KMS-11 (cell line): ENCODE data around the gene TMOD1.

ENCODE experiments used
- H2AFZ ChIP-seq: fragments of 200-600 bp; sonication (generic); 2 replicates; pipeline ENCODE4 v1.6.1; 2016; ENCODE audit warnings: antibody characterized with exemption, mixed run types, low read depth
- H3K27ac ChIP-seq: fragments of 200-600 bp; sonication (generic); 2 replicates; pipeline ENCODE4 v1.6.1; 2016; ENCODE audit warnings: mild to moderate bottlenecking, mixed run types
- H3K27me3 ChIP-seq: fragments of 200-600 bp; sonication (generic); 2 replicates; pipeline ENCODE4 v1.6.1; 2017; ENCODE audit warnings: mild to moderate bottlenecking, low read depth, mixed run types, moderate library complexity; ENCODE audit not compliant: insufficient read depth
- H3K36me3 ChIP-seq: fragments of 200-600 bp; sonication (generic); 2 replicates; pipeline ENCODE4 v1.6.1; 2017; ENCODE audit warnings: mild to moderate bottlenecking, mixed run types; ENCODE audit not compliant: insufficient read depth
- H3K4me1 ChIP-seq: fragments of 200-600 bp; sonication (generic); 2 replicates; pipeline ENCODE4 v1.6.1; 2016; ENCODE audit warnings: mild to moderate bottlenecking, low read depth, mixed run types; ENCODE audit not compliant: poor library complexity, severe bottlenecking
- H3K4me2 ChIP-seq: fragments of 200-600 bp; sonication (generic); 2 replicates; pipeline ENCODE4 v1.7.0; 2016; ENCODE audit warnings: mild to moderate bottlenecking, mixed run types
- H3K4me3 ChIP-seq: fragments of 200-600 bp; sonication (generic); IDR thresholded peaks from 2 replicates; pipeline ENCODE4 v1.6.1; 2017; ENCODE audit warnings: low read depth, low read length, mixed read lengths; ENCODE audit not compliant: insufficient read depth
- H3K79me2 ChIP-seq: fragments of 200-600 bp; sonication (generic); 2 replicates; pipeline ENCODE4 v1.6.1; 2016; ENCODE audit warnings: low read depth, mixed run types; ENCODE audit not compliant: insufficient read depth
- H3K9ac ChIP-seq: fragments of 200-600 bp; sonication (generic); 2 replicates; pipeline ENCODE4 v1.6.1; 2016; ENCODE audit warnings: mild to moderate bottlenecking, mixed run types
- H4K20me1 ChIP-seq: fragments of 200-600 bp; sonication (generic); 2 replicates; pipeline ENCODE4 v1.6.1; 2016; ENCODE audit warnings: mild to moderate bottlenecking, mixed run types; ENCODE audit not compliant: insufficient read depth
- TF ChIP-seq, protein P1 (sequence below): fragments of 200-600 bp; sonication (generic); conservative IDR thresholded peaks from 2 replicates; pipeline ENCODE4 v1.6.1; 2017; ENCODE audit warnings: low read depth, mild to moderate bottlenecking, antibody characterized with exemption, low read length, moderate library complexity, mixed read lengths

TMOD1 gene

DNA sequence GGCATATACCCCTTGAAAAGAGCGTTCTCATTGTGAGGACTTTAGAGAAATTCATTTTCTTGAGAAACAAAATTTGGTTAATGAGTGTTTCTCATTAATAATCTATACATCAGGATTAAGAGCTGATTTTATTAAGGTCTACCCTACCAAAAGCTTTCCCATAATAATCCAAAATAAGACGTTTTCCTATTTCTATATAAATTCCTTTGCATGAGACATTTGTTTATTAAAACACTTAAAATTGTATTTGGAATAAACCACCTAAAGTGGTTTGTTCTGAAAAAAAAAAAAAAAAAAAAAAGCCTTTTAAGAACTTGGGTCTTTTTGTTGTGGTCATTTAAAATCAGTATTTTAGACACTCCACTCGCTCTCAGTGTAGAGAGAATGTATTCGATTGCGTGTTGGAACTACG lies 695 bp upstream of the TMOD1 start:
- no peaks in the 10 kb centered on the region; the same call in 1 of the 2 replicates for H3K27me3 ChIP-seq
- peaks cover 24% of the 10 kb centered on the region for H3K4me1 ChIP-seq
- H3K27ac ChIP-seq, result peak overlapping the region; percentile 21; the same call in 1 of the 2 replicates
- no peak overlapping the region for H3K9ac ChIP-seq
- H3K4me3 ChIP-seq, result no peak overlapping the region
- 0 out of 2 replicates have a peak, but pooled peaks cover 4% of the 10 kb centered on the region for H3K79me2 ChIP-seq
- no peaks in the 10 kb centered on the region for H3K36me3 ChIP-seq
- H3K4me2 ChIP-seq, result peak overlapping the region; percentile 56
- H4K20me1 ChIP-seq, result no peaks in the 10 kb centered on the region
- TF ChIP-seq, protein P1, sequence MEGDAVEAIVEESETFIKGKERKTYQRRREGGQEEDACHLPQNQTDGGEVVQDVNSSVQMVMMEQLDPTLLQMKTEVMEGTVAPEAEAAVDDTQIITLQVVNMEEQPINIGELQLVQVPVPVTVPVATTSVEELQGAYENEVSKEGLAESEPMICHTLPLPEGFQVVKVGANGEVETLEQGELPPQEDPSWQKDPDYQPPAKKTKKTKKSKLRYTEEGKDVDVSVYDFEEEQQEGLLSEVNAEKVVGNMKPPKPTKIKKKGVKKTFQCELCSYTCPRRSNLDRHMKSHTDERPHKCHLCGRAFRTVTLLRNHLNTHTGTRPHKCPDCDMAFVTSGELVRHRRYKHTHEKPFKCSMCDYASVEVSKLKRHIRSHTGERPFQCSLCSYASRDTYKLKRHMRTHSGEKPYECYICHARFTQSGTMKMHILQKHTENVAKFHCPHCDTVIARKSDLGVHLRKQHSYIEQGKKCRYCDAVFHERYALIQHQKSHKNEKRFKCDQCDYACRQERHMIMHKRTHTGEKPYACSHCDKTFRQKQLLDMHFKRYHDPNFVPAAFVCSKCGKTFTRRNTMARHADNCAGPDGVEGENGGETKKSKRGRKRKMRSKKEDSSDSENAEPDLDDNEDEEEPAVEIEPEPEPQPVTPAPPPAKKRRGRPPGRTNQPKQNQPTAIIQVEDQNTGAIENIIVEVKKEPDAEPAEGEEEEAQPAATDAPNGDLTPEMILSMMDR, result no peak
- H2AFZ ChIP-seq, result peak overlapping the region; percentile 46; the same call in 1 of the 2 replicates

DNA sequence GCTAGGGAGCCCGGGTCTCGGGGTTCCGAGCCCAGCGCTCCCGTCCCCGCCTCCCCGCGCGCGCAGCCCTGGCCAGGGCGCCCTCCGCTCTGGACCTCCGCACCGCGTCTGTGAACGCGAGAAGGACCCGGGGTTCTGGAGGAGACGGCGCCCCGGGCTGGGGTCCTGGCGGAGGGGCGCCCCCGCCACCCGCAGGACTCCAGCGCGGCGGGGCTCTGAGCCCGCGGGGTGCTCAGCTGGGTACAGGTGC lies 431 bp downstream of the TMOD1 start:
- peak overlapping the region; percentile 29; the same call in 1 of the 2 replicates for H3K27ac ChIP-seq
- no peak overlapping the region for H3K4me3 ChIP-seq
- peak overlapping the region; percentile 96 for H3K4me2 ChIP-seq
- peak overlapping the region; percentile 47; the same call in 1 of the 2 replicates for H3K9ac ChIP-seq
- H2AFZ ChIP-seq, result peak overlapping the region; percentile 70
- peaks cover 24% of the 10 kb centered on the region for H3K4me1 ChIP-seq
- 0 out of 2 replicates have a peak, but pooled peaks cover 4% of the 10 kb centered on the region for H3K79me2 ChIP-seq
- no peaks in the 10 kb centered on the region for H3K36me3 ChIP-seq
- H3K27me3 ChIP-seq, result no peaks in the 10 kb centered on the region; the same call in 1 of the 2 replicates
- H4K20me1 ChIP-seq, result no peaks in the 10 kb centered on the region
- TF ChIP-seq, protein P1, result no peak

DNA sequence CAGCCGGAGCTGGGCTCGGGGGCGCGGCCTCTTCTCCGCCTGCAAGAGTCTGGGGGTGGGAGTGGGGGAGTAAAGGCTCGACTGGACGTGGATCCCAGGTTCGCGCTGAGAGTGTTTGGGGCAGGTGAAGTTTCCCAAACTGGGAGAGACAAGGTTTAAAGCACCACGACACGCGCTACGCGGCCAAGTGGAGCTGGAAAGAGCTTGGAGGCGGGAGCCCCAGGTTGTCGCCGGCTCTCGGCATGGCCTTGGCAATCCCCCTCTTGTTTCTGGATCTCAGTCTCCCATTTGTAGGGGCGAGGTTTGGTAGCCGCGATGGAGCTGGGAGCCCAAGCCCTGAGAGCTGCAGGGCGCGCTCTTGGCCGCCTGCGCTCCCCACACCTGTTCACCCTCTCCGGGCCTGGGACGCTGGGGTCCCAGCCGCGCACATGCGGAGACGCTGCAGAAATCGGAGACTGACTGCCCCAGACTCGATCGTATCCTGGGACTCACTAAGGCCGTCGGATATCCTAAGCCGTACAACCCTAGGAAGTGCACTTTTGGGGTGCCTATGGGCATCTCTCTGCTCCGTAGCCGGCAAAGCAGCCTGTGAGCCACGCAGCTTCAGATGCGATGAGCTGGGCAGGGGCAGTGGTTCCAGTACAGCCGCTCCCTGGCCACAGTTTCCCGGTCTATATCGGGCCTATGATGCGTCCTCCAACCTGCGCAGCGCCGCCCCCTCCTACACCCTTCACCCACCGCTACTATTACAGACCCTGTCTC lies 937 bp downstream of the TMOD1 start:
- Histone ChIP-seq H4K20me1 (no peaks in the 10 kb centered on the region), H3K4me3 (no peak overlapping the region), H3K79me2 (0 out of 2 replicates have a peak, but pooled peaks cover 4% of the 10 kb centered on the region), H3K36me3 (no peaks in the 10 kb centered on the region), H3K27ac (peak overlapping the region; percentile 29; the same call in 1 of the 2 replicates), H2AFZ (peak overlapping the region; percentile 70), H3K4me1 (peaks cover 24% of the 10 kb centered on the region), H3K4me2 (peak overlapping the region; percentile 96), H3K9ac (peak overlapping the region; percentile 47; the same call in 1 of the 2 replicates), H3K27me3 (no peaks in the 10 kb centered on the region; the same call in 1 of the 2 replicates)
- TF ChIP-seq, protein P1, result no peak

DNA sequence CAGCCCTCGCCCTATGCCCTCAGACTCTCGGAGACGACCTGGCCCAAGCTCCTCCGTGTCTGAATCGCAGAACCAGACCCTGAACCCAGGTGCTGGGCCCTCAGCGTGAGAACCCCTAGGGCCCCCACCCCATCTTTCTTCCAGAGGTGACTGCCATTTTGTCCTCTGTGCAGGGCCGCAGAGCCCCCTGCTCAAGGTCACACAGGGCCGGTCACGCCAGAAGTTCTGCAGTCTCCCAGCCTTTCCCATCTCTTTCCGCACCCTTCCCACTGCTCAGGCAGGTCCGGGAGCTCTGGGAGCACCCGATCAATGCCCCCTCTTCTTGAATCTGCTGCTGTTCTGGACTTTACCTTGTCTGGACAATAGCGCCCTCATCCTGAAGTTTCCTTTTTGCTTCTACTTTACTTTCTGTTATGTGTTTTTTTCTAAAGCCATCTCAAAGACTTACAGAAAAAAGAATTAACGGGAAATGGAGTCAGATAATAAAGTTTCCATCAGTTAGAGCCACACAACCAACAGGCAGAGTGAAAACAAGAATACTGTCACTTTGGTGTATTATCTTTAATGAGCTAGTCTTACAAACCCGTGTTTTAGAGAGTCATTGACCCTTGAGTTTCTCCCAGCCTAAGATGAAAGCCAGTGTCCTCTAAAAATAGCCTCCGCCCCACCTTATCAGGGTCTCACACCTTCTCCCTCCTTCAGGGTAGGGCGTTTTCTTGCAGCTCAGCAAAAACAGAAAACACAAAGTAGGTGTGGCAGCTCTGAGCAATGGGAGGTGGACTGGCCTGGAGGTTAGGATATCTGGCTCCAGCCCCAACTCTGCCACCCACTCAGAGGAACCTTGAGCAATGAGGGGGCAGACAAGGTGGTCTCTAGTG lies 1.8 kb downstream of the TMOD1 start:
- Histone ChIP-seq H3K4me3 (no peak overlapping the region), H2AFZ (peak overlapping the region; percentile 70; the same call in 1 of the 2 replicates), H3K27me3 (no peaks in the 10 kb centered on the region; the same call in 1 of the 2 replicates), H3K9ac (peak overlapping the region; percentile 11; the same call in 1 of the 2 replicates), H3K79me2 (0 out of 2 replicates have a peak, but pooled peaks cover 4% of the 10 kb centered on the region), H4K20me1 (no peaks in the 10 kb centered on the region), H3K36me3 (no peaks in the 10 kb centered on the region), H3K4me2 (peak overlapping the region; percentile 96), H3K27ac (no peak overlapping the region), H3K4me1 (peaks cover 24% of the 10 kb centered on the region)
- TF ChIP-seq, protein P1, result peak; percentile 27; the same call in 1 of the 2 replicates
